NCI-H69 (cell line): ENCODE measurements around the gene BPTF.
"Not testable (repeated sequence)": the region's sequence is repeated elsewhere in the genome, so short reads cannot be mapped to it uniquely, and the experiment has no call there.

Experiments used
- DNase-seq: peaks from one replicate; lab custom pipeline; 2025; lab: John Stamatoyannopoulos, UW

The BPTF gene

DNA sequence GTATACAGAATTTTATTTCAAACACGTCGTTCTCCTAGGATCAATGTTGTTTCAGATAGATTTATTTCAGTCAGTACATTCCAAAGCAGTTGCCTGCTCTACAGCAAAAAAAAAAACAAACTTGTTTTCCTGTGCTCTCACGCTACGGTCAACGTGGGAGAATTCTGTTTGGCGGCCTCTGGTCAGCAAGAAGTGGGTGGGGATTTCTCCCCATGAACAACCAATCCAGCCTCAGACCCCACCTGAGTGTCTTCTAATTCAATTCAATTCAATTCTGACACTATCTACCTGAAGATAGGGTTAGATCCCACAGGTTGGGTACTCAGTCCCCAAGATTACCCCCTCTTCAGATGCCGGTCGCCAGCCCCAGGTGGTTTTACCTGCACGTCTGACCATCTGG lies 148.9 kb downstream of the BPTF start:
- no peak for DNase-seq

DNA sequence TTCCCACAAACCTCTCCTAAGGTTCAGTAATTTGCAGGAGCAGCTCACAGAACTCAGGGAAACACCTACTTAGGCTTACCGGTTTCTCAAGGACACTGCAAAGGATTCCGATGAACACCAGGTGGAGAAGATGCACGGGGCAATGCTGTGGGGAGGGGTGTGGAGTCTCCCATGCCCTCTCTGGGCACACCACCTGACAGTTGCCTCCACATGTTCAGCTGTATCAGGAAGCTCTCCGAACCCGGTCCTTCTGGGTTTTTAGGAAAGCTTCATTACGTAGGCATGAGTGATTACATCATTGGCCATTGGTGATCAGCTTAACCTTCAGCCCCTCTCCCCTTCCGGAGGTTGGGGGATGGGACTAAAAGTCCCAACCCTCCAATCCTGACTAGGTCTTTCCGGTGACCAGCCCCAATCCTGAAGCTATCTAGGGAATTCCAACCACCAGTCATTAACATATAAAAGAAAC lies 149.3 kb downstream of the BPTF start:
- no peak for DNase-seq

DNA sequence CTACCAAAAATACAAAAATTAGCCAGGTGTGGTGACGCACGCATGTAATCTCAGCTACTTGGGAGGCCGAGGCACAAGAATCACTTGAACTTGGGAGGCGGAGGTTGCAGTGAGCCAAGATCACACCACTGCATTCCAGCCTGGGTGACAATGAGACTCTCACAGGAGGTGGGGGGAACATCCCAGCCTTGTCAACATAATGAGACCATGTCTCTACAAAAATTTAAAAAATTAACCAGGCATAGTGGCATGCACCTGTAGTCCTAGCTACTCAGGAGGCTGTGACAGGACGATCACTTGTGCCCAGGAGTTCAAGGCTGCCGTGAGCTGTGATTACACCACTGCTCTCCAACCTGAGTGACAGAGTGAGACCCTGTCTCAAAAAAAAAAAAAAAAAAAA lies 151.0 kb downstream of the BPTF start:
- not testable (repeated sequence) for DNase-seq

GRCh38 chr17:67980456-67980855 lies 155.2 kb downstream of the BPTF start:
- DNase-seq, result peak; percentile 63

- DNase-seq, result not testable (repeated sequence)
Measured at GRCh38 chr17:67980883-67981282, 155.6 kb downstream of the BPTF start.

GRCh38 chr17:67982034-67982640 lies 156.8 kb downstream of the BPTF start:
- no peak for DNase-seq

GRCh38 chr17:67982686-67983382 lies 157.5 kb downstream of the BPTF start:
- no peak for DNase-seq

- no peak for DNase-seq
Measured at GRCh38 chr17:67983383-67983688, 158.0 kb downstream of the BPTF start.

DNA sequence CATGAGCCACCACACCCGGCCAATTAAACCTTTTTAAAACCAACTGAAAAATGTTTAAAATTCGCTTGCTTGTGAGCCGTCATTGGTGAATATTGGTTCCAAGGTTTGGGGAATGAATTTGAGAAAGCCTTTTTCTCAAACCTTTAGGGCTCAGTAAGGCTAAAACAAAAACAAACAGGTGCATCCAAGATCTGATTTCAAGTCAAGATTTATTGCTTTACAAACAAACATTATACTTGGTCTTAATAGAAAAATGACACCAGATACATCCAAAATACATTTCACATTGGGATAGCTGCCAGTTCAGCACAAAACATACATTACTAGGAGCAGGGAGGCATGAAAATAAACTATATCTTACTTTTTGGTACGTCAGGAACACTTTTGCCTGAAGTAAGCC lies 165.6 kb downstream of the BPTF start:
- DNase-seq, result peak; percentile 78

DNA sequence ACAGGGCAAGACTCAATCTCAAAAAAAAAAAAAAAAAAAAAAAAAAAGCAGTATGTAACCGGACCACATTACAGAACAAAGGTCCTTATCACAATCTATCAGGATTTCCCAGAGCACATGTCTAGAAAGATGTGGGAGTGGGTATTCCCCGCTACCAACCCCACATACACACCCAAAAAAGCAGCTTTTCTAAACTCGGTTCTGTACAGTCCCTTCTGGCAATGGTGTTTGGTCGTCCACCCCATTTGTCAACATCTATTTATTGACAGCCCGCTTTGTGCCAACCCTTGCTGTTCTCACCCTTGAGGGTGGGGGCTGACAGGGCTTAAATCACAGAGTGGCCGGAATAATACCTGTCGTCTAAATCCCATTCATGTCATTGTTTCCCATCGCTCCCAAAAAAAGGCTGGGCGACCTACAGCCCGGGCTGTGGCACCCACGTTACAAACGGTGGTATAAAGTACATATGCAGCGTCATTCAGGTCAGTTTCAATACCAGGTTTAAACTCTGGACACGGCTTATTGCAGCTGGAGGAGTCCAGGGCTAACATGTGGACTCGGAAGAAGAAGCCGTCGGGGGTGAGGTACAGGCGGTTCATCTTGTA lies 167.3 kb downstream of the BPTF start:
- DNase-seq, result peak; percentile 46

- peak; percentile 96 for DNase-seq
Measured at GRCh38 chr17:67993153-67993997, 168.1 kb downstream of the BPTF start.

DNA sequence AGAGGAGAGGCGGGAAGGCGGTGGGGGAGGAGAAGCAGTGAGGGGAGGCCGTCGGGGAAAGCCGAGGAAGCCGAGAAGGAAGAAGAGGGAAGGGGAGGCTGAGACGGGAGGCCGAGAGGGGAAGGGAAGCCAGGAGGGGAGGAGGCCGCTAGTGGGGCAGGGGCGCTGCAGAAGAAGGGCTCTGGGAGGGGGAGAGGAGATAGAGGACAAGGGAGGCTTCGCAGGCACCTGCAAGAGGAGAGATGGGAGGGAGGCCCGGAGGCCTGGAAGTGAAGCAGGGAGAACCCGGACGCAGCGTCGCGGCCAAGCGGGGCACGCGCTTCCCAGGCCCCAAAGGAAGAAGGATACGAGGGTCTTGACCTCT lies 168.7 kb downstream of the BPTF start:
- DNase-seq, result peak; percentile 81

DNA sequence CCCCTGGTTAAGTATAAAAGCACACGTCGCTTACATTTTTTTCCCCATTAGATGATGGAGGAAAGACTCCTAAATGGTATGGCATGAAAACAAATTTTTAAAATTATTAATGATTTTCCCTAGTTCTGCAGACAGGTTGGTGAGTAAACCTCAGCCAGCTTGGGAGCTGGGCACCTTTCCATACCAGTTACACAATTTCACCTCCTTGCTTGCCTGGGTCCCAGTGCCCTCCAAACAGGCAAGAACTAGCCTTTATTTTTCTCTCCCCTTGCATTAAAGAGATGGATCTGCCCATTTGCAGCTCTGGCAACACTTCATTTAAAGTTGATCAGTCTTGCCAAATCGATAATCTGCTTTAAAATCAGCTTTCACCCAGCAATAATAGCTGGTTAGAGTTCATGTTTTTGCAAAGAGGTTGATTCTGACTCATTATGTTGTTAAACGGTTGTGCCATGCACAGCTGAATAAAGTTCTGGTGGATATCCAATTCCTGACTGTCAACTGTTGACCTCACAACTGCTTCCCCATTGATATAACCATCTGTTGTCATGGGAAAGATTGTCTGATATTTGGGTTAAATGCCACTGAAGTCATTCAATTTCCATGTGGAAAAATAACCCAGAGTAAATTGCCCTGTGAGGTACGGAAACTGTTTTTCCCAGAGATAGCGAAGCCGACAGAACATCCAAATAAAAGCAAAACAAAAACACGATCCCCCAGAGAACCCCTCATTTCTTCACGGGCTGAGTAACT lies 169.7 kb downstream of the BPTF start:
- DNase-seq, result peak; percentile 76

DNA sequence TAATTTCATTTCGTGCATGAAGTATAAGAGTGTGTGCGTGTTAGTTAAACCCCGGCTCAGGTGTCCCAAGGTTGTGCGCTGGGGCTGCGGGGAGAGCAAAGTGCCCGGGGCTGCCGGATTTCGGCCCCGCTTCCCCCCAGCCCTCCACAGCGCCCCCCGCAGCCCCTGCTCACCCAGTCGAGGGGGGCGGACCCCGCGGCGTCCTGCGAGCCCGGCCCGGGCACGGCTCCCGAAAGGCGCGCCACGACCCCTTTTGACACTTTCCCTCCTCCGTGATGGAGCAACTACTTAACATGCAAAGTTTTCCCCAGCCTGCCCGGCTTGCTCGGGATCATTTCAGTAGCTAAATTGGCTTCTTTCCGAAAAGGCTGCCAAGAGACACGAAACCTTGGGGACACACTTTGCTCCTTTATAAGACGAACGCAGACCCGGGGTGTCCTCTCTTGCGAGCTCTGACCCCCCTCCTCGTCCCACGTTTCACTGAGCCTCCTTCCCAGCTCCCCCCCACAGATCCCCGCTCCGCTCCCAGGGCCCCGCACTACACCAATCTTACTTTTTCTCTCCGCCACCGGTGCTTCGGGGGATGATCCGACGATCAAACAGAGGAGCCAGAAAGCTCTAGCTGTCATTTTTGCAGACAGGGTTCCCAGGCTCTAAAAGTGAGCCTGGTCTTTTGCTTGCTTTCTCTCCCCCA lies 170.4 kb downstream of the BPTF start:
- DNase-seq, result peak; percentile 57

- DNase-seq, result peak; percentile 40
Measured at GRCh38 chr17:67996301-67997171, 171.2 kb downstream of the BPTF start, which contains the start of gene C17orf58. Gene C17orf58 (minus strand): TSS chr17:67996469. CDS start chr17:67996198, 271 bp downstream.

GRCh38 chr17:67998466-67998865 lies 173.2 kb downstream of the BPTF start:
- DNase-seq, result no peak

- no peak for DNase-seq
Measured at GRCh38 chr17:67999291-67999911, 174.1 kb downstream of the BPTF start.

GRCh38 chr17:68004201-68004600 lies 178.9 kb downstream of the BPTF start:
- no peak for DNase-seq

- DNase-seq, result no peak
Measured at GRCh38 chr17:68006797-68007196, 181.5 kb downstream of the BPTF start.

DNA sequence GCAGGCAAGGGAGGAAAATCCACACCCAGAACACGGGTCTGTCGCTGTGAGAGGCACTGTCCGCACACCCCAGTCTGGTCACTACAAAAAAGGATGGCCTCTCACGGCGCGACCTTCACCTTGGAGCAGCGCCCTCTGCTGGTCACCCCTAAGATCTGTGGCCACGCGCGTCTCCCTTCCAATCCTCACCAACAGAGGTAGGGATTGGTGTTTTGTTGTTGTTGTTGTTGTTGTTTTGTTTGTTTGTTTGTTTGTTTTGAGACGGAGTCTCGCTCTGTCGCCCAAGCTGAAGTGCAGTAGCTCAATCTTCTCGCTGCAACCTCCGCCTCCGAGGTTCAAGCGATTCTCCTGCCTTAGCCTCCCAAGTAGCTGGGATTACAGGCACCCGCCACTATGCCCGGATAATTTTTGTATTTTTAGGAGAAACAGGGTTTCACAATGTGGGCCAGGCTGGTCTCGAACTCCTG lies 185.9 kb downstream of the BPTF start:
- peak; percentile 44 for DNase-seq
